OCI-LY7 (cell line): ENCODE data around the gene PIGX. TPM values are rescaled to one million over a fixed set of nuclear protein-coding genes. Genes with fewer than 3 reads are reported as not detected.

Experiments
- BruUV-seq: library from RNA; stranded (reverse); fragments of 400-500 nt; replicated peaks from 2 replicates; lab custom pipeline; 2021; lab: Mats Ljungman, UMichigan
- CTCF ChIA-PET: fragments of 300-600 bp; sonication (Branson Sonifier 250); formaldehyde crosslinking; loops from one replicate; lab custom pipeline; 2022; ENCODE audit warnings: antibody characterized with exemption; ENCODE audit not compliant: unreplicated experiment; lab: Charles Lee
- POLR2A ChIA-PET: fragments of 300-600 bp; sonication (Branson Sonifier 250); formaldehyde crosslinking; loops from one replicate; lab custom pipeline; 2022; ENCODE audit warnings: antibody characterized with exemption; lab: Charles Lee
- DNase-seq: peaks from one replicate; pipeline ENCODE4 v3.0.0-alpha.2; 2015; ENCODE audit warnings: low spot score
- H2AFZ ChIP-seq: fragments of 200-600 bp; sonication (generic), shearing (Covaris generic); 2 replicates; pipeline ENCODE4 v1.6.1; 2014; ENCODE audit warnings: mild to moderate bottlenecking, antibody characterized with exemption, low read length, moderate library complexity
- H3K27ac ChIP-seq: fragments of 200-600 bp; sonication (generic); 2 replicates; pipeline ENCODE4 v1.5.1; 2014; ENCODE audit warnings: mixed run types, low read depth, mild to moderate bottlenecking, moderate library complexity, low read length, inconsistent platforms; ENCODE audit not compliant: poor library complexity, severe bottlenecking
- H3K36me3 ChIP-seq: fragments of 200-600 bp; sonication (generic); 2 replicates; pipeline ENCODE4 v1.6.1; 2014; ENCODE audit warnings: mild to moderate bottlenecking, antibody characterized with exemption, low read length, moderate library complexity, mixed read lengths; ENCODE audit not compliant: insufficient read depth
- H3K4me1 ChIP-seq: fragments of 200-600 bp; sonication (generic); 2 replicates; pipeline ENCODE4 v1.5.1; 2014; ENCODE audit warnings: mild to moderate bottlenecking, low read length; ENCODE audit not compliant: insufficient read depth, poor library complexity, severe bottlenecking
- H3K4me2 ChIP-seq: fragments of 200-600 bp; sonication (generic); 2 replicates; pipeline ENCODE4 v1.6.1; 2014; ENCODE audit warnings: mild to moderate bottlenecking, low read length
- H3K4me3 ChIP-seq: fragments of 200-600 bp; sonication (generic); 2 replicates; pipeline ENCODE4 v1.5.1; 2014; ENCODE audit warnings: mild to moderate bottlenecking, low read depth, low read length; ENCODE audit not compliant: poor library complexity, severe bottlenecking
- H3K79me2 ChIP-seq: fragments of 200-600 bp; sonication (generic); 2 replicates; pipeline ENCODE4 v1.6.1; 2016; ENCODE audit warnings: low read depth, mild to moderate bottlenecking, low read length, moderate library complexity, mixed read lengths; ENCODE audit not compliant: insufficient read depth
- H3K9me2 ChIP-seq: fragments of 200-600 bp; sonication (generic); 2 replicates; pipeline ENCODE4 v1.6.1; 2016; ENCODE audit warnings: mild to moderate bottlenecking, low read length, mixed read lengths; ENCODE audit not compliant: insufficient read depth
- H3K9me3 ChIP-seq: fragments of 200-600 bp; sonication (generic); 2 replicates; pipeline ENCODE4 v1.6.1; 2014; ENCODE audit warnings: mild to moderate bottlenecking, mixed run types, low read length, mixed read lengths
- H4K20me1 ChIP-seq: fragments of 200-600 bp; sonication (generic); 2 replicates; pipeline ENCODE4 v1.6.1; 2014; ENCODE audit warnings: mild to moderate bottlenecking, antibody characterized with exemption, low read length, moderate library complexity, mixed read lengths; ENCODE audit not compliant: insufficient read depth
- CTCF ChIP-seq: fragments of 200-600 bp; sonication (generic); conservative IDR thresholded peaks from 2 replicates; pipeline ENCODE4 v1.5.1; 2014; ENCODE audit warnings: mild to moderate bottlenecking, antibody characterized with exemption, low read length, moderate library complexity, mixed read lengths
- EZH2phosphoT487 ChIP-seq: fragments of 200-600 bp; sonication (generic); IDR thresholded peaks from 2 replicates; pipeline ENCODE4 v1.6.1; 2018; ENCODE audit warnings: low read depth, borderline replicate concordance, mild to moderate bottlenecking, mixed run types, antibody characterized with exemption, low read length, moderate library complexity, mixed read lengths
- intact Hi-C: fragments of 100-400 bp; cut with micrococcal nuclease; formaldehyde crosslinking; loops from one replicate; pipeline ENCODE4 v1.10.0; 2022; ENCODE audit not compliant: unreplicated experiment
- total RNA-seq, 2 experiments: library from RNA; depleted of rRNA in 1 of 2; stranded (reverse); fragments of >200 nt in 1 of 2; shearing (Covaris generic) in 1 of 2; gene quantifications; 2 replicates each; pipeline ENCODE4 v1.2.3, GENCODE V29; 2014 to 2022

The PIGX gene
- total RNA-seq, 2 experiments from 2014 or later, result 24.9 to 31.5 TPM

- no TSS peak for BruUV-seq
- H3K9me3 ChIP-seq, result no peaks in the 10 kb centered on the region
- ChIA-PET POLR2A (no interaction called here), CTCF (no interaction called here)
- TF ChIP-seq CTCF (no peak), EZH2phosphoT487 (no peak)
- no peak overlapping the region for H3K4me2 ChIP-seq
- H3K36me3 ChIP-seq, result peaks cover 39% of the 10 kb centered on the region
- 0 out of 2 replicates have a peak, but pooled peaks cover 5% of the 10 kb centered on the region for H4K20me1 ChIP-seq
- H3K4me3 ChIP-seq, result no peak overlapping the region
- H2AFZ ChIP-seq, result no peak overlapping the region
- peak; percentile 8 for DNase-seq
- peaks cover 92% of the 10 kb centered on the region for H3K79me2 ChIP-seq
- H3K27ac ChIP-seq, result no peak overlapping the region
- H3K9me2 ChIP-seq, result no peaks in the 10 kb centered on the region
- intact Hi-C loops, result no loop called here
- H3K4me1 ChIP-seq, result peaks cover 7% of the 10 kb centered on the region
Measured at GRCh38 chr3:196772102-196772501, 59.9 kb downstream of the PIGX start.

DNA sequence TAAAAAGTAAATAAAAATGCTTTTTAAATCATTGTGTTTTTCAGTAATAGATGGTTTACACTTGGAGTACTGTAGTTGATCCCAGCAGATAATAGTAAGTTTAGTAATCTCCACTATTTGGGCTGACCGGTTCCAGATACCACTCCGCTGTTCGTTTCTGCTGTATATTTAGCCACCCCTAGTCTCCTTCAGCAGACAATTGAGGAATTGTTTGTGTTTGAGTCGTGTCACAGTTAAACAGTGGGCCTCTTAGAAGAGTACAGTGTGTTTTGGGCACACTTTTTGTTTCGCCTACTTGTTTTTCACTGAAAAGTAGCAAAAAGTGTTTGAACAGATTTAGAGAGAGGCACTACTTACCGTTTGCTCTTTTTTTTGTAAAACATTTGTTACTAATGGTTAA lies 60.7 kb downstream of the PIGX start:
- BruUV-seq, result no TSS peak
- H3K27ac ChIP-seq, result no peak overlapping the region
- peaks cover 7% of the 10 kb centered on the region for H3K4me1 ChIP-seq
- intact Hi-C loops, result no loop called here
- H3K4me2 ChIP-seq, result no peak overlapping the region
- H3K79me2 ChIP-seq, result peaks cover 94% of the 10 kb centered on the region
- POLR2A ChIA-PET, result no interaction called here
- CTCF ChIA-PET, result no interaction called here
- H4K20me1 ChIP-seq, result 0 out of 2 replicates have a peak, but pooled peaks cover 5% of the 10 kb centered on the region
- TF ChIP-seq EZH2phosphoT487 (no peak), CTCF (no peak)
- no peaks in the 10 kb centered on the region for H3K9me3 ChIP-seq
- no peak overlapping the region for H2AFZ ChIP-seq
- H3K4me3 ChIP-seq, result no peak overlapping the region
- H3K36me3 ChIP-seq, result peaks cover 41% of the 10 kb centered on the region
- no peak for DNase-seq
- H3K9me2 ChIP-seq, result no peaks in the 10 kb centered on the region

GRCh38 chr3:196774191-196774820 lies 62.1 kb downstream of the PIGX start:
- ChIA-PET CTCF (no interaction called here), POLR2A (no interaction called here)
- H3K36me3 ChIP-seq, result peaks cover 43% of the 10 kb centered on the region
- H3K9me3 ChIP-seq, result no peaks in the 10 kb centered on the region; the same call in 1 of the 2 replicates
- H3K79me2 ChIP-seq, result peaks cover 94% of the 10 kb centered on the region
- no peak overlapping the region for H3K4me2 ChIP-seq
- TF ChIP-seq CTCF (no peak), EZH2phosphoT487 (no peak)
- H4K20me1 ChIP-seq, result 0 out of 2 replicates have a peak, but pooled peaks cover 5% of the 10 kb centered on the region
- no peak overlapping the region for H2AFZ ChIP-seq
- intact Hi-C loops, result no loop called here
- no peak overlapping the region for H3K4me3 ChIP-seq
- no peak for DNase-seq
- no peak overlapping the region for H3K27ac ChIP-seq
- H3K4me1 ChIP-seq, result peaks cover 7% of the 10 kb centered on the region
- BruUV-seq, result no TSS peak
- no peaks in the 10 kb centered on the region for H3K9me2 ChIP-seq
